ENCODE results near the gene TGFBR3.

TGFBR3 gene

DNA sequence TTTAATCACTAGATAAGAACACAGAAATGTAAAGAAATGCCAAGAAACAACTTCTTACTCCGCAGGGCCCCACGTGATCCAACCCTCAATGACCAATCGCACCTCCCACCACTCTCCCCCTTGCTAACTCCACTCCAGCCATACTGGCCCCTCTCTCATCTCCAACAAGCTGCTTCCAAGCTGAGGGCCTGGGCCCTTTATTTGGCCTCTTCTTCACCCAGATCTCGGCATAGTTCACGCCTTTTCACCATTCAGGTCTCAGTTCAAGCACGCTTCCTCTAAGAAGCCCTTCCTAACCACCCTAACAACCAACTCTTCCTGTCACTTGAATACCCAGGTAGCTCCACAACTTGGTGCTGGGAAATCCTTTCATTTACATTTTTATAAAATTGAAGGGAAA, 110.7 kb downstream of the TGFBR3 start:
- no peak for DNase-seq

GRCh38 chr1:91774520-91775203, 111.3 kb downstream of the TGFBR3 start:
- DNase-seq, result no peak

- no peak for DNase-seq
Measured at GRCh38 chr1:91771717-91772116, 114.2 kb downstream of the TGFBR3 start.

DNA sequence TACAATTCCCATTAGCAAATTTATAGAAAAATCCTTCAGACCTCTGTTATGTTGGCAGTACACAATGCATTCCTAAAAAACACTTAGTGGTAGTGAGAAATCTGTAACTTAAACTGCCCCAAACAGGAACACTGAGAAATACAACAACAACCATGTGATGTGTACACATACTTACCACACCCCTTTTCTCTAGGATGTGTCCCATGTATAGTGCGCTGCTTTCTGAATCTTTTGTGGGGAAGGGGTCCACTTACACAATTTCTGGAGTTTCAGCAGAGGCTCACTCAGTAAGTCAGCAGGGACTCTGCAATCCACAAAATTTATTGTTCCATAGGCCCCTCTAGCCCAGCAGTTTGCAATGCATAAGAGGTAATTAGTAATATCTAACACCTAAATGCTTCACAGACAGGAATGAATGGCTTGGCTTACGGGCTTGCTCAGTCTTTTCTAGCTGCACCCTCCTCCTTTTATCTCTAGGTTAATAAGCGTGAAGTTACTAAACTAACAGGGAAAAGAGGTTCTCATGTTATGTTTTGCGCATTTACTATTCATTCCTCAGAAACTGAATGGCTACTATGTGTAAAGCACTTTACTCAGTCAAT, 115.2 kb downstream of the TGFBR3 start:
- DNase-seq, result no peak

DNA sequence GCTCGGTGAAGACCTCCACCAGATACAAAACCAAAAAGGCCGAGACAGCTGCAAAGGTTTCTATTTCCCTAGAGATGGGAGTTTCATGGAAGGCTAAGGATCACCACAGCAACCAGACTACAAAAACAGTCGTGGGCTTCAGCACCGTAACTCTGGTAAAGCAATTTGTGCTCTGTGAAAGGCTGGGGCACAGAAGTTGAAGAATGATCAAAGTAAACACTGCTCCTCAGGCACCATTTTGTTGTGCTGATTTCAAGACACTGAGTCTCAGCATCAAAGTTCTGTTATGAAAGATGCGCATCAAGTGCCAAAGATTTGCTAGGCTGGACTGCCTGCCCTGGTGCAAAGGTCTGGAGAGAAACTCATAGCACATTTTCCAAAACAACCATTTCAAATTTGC, 116.2 kb downstream of the TGFBR3 start:
- no peak for DNase-seq

- DNase-seq, result no peak
Measured at GRCh38 chr1:91768786-91769725, 116.9 kb downstream of the TGFBR3 start.

- no peak for DNase-seq
Measured at GRCh38 chr1:91768120-91768519, 117.8 kb downstream of the TGFBR3 start.

- DNase-seq, result no peak
Measured at GRCh38 chr1:91766883-91767282, 119.1 kb downstream of the TGFBR3 start.

- no peak for DNase-seq
Measured at GRCh38 chr1:91765880-91766443, 120.0 kb downstream of the TGFBR3 start.

DNA sequence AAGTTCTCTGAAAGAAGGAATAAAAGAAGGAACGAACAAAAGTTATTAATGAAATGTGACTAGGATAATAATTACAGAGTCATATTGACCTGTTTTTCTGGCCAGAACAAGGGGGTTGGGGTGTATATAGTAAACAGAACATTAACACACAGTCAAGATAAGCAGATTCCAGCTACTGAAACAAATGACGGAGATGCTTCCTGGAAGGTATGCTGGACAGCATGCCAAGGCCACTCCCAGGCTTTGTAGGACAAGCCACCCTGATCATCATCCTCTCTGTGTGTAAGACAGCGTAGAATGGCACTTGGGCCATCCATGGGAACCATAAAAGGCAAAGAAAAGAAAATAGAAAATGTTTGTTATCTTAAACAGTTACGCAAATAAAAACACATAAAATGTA, 120.7 kb downstream of the TGFBR3 start:
- no peak for DNase-seq

DNA sequence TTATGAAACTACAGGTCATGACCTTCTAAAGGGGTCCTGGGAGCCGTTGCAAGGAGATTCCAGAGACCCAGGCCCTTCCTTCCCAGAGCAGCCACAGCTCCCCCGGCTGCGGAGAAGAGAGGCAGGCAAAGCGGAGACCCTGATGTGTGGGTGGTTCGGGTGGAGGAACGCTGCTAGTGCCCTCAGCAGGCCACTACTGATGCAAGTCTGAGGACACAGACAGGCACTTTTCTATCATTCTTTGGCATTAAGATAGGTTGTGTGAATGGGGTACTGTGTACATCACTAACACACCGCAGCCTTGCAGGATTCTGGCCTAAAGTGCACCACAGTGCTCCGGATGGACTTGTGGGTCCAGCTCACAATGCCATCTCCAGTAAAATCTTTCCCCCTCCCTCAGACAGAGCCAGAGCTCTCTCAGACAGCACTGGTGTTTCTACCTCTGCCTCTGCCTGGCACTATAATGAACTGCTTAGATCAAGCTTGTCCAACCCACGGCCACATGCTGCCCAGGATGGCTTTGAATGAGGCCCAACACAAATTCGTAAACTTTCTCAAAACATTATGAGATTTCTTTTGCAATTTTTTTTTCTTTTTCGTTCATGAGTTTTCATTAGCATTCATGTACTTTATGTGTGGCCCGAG, 121.4 kb downstream of the TGFBR3 start:
- DNase-seq, result no peak

DNA sequence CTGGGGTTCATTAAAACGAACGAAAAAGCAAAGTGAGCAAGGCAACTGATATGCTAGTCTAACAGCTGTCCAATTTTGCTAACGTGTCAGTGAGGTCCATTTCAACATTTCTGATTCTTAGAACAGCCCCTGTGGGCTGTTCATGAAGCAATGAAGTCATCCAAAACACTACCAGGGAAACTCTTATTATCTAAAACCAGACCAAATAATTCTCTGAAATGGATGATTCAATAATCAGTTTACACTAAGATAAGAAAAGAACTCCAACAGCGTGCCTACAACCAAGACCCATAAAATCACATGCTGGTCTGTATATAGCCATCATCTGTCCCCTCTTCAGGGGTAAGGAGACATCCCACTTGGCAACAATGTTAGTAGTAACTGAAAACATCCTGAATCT, 122.7 kb downstream of the TGFBR3 start:
- DNase-seq, result no peak

- no peak for DNase-seq
Measured at GRCh38 chr1:91761295-91761721, 124.6 kb downstream of the TGFBR3 start.

- no peak for DNase-seq
Measured at GRCh38 chr1:91760512-91760911, 125.4 kb downstream of the TGFBR3 start.

DNA sequence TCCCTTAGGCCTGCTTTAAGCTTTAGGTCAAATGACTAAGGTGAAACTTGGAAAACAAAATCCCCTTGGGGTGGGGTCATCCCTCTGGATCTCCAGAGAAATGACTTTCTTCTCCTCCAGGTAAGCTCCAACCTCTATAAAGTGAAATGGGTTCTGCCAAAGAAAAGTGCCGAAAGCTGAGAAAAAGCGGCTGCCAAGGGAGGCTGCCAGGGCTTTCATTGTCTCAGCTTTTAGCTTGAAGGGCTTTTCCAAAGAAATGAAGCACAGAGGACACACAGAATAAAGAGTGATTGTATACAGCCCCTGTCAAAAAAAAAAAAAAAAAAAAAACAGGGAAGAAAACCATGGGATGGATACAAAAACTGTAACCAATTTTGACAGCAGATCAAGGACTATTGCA, 126.9 kb downstream of the TGFBR3 start:
- DNase-seq, result no peak

DNA sequence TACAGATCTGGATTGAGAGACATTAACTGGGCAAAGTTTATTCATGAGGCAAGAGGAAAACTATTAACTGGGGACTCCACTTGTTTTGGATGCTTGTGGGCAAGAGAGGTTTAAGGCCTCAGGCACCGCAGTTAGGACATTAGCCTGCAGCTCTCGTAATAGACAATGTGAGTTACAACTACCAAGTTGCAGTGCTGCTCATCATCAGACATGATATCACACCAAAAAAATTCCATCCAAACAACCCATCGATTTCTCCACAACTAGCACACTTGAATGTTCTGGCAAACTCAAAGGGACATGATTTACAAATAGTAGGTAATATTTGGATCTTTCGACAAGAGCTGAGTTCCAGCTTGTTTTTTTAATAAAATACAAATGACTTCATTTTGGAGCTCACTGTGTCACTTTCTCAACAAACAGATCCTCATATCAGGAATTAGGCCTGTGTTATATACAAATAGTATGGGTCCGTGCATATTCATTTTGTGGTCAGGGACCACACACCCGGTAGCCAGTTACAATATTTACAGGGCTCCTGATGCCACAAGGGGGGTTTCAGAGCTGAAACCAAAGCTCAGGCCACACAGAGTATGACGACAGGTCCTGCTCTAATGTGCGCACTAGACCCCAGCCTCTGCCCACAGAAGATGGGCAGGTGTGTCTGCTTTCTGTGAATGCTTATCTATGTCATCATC, 128.0 kb downstream of the TGFBR3 start:
- no peak for DNase-seq

DNA sequence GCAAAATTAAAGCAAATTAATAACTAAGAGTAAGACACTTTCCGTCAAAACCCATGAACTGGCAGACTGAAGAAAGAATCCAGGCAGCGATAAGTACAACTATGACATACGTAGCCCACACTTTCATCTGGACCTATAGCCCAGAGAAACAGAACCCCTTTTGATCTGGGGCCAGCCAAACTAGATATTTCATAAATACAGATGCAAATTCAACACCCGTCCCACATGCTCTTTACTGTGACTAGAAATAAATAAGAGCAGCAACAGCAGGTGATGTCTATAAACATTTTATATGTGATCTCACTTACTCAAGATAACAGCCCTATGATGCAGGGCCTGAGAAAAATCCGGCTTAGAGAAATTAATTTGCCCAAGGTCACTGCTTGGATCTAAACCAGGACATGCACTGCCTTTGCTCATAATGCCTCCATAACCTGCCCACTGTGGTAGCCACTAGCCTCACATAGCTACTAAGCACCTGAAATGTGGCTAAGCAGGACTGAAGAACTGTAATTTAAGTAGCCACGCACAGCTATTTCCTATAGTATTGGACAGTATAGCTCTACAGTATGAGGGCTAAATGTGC, 130.2 kb downstream of the TGFBR3 start:
- no peak for DNase-seq

GRCh38 chr1:91754816-91755580, 131.0 kb downstream of the TGFBR3 start:
- DNase-seq, result no peak

- no peak for DNase-seq
Measured at GRCh38 chr1:91754348-91754747, 131.6 kb downstream of the TGFBR3 start.

- DNase-seq, result no peak
Measured at GRCh38 chr1:91753878-91754277, 132.1 kb downstream of the TGFBR3 start.

- DNase-seq, result no peak
Measured at GRCh38 chr1:91752324-91752723, 133.6 kb downstream of the TGFBR3 start.

Measured in NCI-H69 (cell line).